ENCODE results near the gene CSGALNACT2.

DNA sequence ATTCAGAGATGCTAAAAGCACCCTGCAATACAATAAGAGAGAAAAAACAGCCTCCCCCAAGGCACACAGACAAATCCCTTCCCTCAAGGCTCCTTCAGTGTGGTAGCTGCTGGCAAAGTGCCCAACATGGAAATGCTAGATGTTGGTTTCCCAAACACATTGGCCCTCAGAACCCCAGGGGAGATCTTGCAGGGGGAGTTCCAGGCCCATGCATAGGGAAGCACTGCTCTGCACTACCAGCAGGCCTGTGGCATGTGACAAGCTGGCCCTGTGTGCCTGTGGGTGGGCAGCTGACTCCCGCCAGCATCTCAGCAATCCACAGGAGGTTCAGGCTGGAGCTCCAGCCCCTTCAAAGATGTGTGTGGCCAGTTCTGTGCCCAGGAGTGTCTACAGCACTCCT is 16.8 kb upstream of the CSGALNACT2 start:
- TF ChIP-seq, protein P1, sequence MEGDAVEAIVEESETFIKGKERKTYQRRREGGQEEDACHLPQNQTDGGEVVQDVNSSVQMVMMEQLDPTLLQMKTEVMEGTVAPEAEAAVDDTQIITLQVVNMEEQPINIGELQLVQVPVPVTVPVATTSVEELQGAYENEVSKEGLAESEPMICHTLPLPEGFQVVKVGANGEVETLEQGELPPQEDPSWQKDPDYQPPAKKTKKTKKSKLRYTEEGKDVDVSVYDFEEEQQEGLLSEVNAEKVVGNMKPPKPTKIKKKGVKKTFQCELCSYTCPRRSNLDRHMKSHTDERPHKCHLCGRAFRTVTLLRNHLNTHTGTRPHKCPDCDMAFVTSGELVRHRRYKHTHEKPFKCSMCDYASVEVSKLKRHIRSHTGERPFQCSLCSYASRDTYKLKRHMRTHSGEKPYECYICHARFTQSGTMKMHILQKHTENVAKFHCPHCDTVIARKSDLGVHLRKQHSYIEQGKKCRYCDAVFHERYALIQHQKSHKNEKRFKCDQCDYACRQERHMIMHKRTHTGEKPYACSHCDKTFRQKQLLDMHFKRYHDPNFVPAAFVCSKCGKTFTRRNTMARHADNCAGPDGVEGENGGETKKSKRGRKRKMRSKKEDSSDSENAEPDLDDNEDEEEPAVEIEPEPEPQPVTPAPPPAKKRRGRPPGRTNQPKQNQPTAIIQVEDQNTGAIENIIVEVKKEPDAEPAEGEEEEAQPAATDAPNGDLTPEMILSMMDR (IDR thresholded peaks at IDR 0.05; ENCODE audit: low read depth, low read length, missing input control), result no peak
- TF ChIP-seq, protein P2, sequence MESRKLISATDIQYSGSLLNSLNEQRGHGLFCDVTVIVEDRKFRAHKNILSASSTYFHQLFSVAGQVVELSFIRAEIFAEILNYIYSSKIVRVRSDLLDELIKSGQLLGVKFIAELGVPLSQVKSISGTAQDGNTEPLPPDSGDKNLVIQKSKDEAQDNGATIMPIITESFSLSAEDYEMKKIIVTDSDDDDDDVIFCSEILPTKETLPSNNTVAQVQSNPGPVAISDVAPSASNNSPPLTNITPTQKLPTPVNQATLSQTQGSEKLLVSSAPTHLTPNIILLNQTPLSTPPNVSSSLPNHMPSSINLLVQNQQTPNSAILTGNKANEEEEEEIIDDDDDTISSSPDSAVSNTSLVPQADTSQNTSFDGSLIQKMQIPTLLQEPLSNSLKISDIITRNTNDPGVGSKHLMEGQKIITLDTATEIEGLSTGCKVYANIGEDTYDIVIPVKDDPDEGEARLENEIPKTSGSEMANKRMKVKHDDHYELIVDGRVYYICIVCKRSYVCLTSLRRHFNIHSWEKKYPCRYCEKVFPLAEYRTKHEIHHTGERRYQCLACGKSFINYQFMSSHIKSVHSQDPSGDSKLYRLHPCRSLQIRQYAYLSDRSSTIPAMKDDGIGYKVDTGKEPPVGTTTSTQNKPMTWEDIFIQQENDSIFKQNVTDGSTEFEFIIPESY (IDR thresholded peaks at IDR 0.05), result no peak
- TF ChIP-seq, protein P3, sequence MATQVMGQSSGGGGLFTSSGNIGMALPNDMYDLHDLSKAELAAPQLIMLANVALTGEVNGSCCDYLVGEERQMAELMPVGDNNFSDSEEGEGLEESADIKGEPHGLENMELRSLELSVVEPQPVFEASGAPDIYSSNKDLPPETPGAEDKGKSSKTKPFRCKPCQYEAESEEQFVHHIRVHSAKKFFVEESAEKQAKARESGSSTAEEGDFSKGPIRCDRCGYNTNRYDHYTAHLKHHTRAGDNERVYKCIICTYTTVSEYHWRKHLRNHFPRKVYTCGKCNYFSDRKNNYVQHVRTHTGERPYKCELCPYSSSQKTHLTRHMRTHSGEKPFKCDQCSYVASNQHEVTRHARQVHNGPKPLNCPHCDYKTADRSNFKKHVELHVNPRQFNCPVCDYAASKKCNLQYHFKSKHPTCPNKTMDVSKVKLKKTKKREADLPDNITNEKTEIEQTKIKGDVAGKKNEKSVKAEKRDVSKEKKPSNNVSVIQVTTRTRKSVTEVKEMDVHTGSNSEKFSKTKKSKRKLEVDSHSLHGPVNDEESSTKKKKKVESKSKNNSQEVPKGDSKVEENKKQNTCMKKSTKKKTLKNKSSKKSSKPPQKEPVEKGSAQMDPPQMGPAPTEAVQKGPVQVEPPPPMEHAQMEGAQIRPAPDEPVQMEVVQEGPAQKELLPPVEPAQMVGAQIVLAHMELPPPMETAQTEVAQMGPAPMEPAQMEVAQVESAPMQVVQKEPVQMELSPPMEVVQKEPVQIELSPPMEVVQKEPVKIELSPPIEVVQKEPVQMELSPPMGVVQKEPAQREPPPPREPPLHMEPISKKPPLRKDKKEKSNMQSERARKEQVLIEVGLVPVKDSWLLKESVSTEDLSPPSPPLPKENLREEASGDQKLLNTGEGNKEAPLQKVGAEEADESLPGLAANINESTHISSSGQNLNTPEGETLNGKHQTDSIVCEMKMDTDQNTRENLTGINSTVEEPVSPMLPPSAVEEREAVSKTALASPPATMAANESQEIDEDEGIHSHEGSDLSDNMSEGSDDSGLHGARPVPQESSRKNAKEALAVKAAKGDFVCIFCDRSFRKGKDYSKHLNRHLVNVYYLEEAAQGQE (IDR thresholded peaks at IDR 0.05), result no peak
- TF ChIP-seq EGR1 (IDR thresholded peaks at IDR 0.05; ENCODE audit: low read depth in 2 of 2), result no peak
- TF ChIP-seq YY1 (IDR thresholded peaks at IDR 0.05), result no peak
- TF ChIP-seq GABPA (IDR thresholded peaks at IDR 0.05 in 1 of 2, conservative IDR thresholded peaks at IDR 0.05 in 1 of 2), result no peak
- TF ChIP-seq SP1 (IDR thresholded peaks at IDR 0.05), result no peak
